Measurements from ENCODE around the gene GMEB2.
"Not testable (repeated sequence)": the region's sequence is repeated elsewhere in the genome, so short reads cannot be mapped to it uniquely, and the experiment has no call there.

The GMEB2 gene

DNA sequence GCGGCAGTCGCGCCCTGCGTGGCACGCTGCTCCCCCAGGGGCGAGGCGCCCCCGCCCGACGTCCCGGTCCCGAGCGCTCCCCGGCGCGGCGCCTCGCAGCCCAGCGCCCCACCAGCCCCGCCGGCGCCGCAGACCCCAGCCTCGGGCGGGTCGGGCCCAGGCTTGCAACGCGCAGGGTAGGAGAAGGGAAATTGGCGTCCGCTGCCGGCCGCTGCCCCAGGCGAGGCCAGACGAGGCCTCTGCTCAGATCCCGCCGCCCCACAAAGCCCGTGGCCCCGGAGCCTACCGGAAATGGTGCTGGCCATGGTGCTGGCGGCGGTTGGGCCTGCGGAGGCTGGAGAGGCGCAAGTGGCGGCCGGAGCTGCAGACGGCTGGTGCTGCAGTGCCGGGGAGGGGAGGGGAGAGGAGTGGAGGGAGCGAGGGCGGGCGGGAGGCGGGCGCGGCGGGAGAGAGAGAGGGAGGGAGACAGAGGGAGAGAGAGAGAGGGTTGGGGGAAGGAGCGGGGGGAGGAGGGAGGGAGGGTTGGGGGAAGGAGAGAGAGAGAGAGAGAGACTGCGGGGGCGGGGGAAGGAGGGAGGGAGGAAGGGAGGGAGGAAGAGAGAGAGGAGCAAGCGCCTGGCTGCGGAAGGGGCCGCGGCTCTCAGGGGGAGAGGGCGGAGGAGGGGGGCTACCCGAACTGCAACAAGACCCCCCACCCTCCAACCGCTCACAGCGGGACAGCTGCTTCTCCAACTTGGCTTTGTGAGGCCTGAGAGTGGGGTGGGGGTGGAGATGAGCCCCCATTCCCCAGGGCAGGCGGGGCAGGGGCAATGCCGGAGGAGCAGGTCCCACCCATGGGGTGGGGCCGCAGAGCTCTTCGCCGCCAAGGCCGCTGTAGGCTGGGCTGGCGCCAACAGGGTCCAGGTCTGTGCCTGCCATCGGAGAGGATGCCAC, 26.4 kb upstream of the GMEB2 start, which contains the start of gene STMN3:
TSS of gene STMN3 (minus strand) at position 384 of the 933 bp plus-strand sequence. CDS start at position 305, 79 bp downstream.
- TF ChIP-seq JUND (IDR thresholded peaks at IDR 0.05; ENCODE audit: low read depth) = no peak
- in situ Hi-C loops (cut with HindIII; ENCODE audit: low pct_unique_long_range_greater_than_20kb, low sequenced_read_pairs) = no loop called here
- DNase-seq (ENCODE audit: low read depth in 1 of 2, low spot score in 1 of 2) = peak; percentile 93 to 94

DNA sequence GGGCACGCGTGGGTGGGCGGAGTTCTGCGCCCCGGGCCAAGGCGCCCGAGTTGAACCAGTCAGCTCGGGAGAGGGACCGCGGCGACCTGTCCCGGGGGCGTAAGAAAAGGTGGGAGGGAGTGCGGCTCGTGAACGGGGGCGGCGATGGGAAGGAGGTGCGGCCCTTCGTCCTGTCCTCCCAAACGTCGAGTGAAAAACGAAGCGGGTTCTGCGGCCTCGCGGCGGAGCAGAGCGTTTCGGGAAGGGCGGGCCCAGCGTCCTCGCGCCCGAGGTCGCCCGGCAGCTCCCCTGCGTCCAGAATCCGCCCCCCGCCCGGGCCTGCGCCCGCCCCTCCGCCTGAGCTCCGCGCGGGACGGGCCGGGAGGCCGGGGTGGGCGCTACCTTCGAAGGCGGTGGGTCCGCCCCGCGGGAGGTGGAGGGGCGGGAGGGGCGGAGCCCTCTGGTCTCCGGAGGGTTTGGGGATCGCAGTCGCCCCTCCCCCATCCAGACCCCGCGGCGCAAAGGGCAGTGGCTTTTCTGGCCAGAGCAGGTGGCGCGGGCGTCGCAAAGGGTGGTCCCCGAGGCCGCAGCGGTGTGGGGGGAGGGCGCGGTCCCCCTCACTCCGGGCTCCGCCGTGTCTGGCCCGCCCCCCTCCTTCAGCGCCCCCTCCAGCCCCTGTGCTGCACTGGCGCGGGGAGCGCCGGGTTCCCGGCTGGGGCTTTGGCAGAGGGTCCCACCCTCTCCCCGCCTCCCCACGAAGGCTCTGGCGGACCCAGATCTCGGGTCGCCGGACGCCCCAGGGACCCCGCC, 25.5 kb upstream of the GMEB2 start:
- DNase-seq (ENCODE audit: low read depth in 1 of 2, low spot score in 1 of 2) = no peak
- TF ChIP-seq JUND (IDR thresholded peaks at IDR 0.05; ENCODE audit: low read depth) = no peak
- in situ Hi-C loops (cut with HindIII; ENCODE audit: low pct_unique_long_range_greater_than_20kb, low sequenced_read_pairs) = no loop called here

DNA sequence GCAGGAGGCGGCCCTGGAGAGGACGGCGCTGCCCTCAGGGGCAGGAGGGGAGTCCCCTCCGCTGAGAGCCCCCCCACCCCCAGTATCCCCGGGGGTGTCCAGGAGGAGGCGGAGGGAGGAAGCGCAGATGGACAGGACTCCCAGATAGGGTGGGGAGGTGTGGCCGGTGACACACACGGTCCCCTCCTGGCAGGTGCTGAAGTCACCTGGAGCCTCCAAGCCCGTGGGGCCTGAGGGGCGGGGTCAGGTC, 25.0 kb upstream of the GMEB2 start:
- DNase-seq (ENCODE audit: low read depth in 1 of 2, low spot score in 1 of 2) = peak in 1 of 2 experiments; percentile 47
- in situ Hi-C loops (cut with HindIII; ENCODE audit: low pct_unique_long_range_greater_than_20kb, low sequenced_read_pairs) = no loop called here
- no peak for TF ChIP-seq JUND (IDR thresholded peaks at IDR 0.05; ENCODE audit: low read depth)

DNA sequence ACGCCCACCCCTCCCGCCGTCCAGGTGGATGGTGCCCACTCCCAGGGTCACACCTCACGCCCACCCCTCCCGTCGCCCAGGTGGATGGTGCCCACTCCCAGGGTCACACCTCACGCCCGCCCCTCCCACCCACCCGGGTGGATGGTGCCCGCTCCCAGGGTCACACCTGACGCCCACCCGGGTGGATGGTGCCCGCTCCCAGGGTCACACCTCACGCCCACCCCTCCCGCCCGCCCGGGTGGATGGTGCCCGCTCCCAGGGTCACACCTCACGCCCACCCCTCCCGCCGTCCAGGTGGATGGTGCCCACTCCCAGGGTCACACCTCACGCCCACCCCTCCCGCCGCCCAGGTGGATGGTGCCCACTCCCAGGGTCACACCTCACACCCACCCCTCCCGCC, 23.6 kb upstream of the GMEB2 start:
- in situ Hi-C loops (cut with HindIII; ENCODE audit: low pct_unique_long_range_greater_than_20kb, low sequenced_read_pairs); DNase-seq (ENCODE audit: low read depth in 1 of 2, low spot score in 1 of 2): not testable (repeated sequence)

DNA sequence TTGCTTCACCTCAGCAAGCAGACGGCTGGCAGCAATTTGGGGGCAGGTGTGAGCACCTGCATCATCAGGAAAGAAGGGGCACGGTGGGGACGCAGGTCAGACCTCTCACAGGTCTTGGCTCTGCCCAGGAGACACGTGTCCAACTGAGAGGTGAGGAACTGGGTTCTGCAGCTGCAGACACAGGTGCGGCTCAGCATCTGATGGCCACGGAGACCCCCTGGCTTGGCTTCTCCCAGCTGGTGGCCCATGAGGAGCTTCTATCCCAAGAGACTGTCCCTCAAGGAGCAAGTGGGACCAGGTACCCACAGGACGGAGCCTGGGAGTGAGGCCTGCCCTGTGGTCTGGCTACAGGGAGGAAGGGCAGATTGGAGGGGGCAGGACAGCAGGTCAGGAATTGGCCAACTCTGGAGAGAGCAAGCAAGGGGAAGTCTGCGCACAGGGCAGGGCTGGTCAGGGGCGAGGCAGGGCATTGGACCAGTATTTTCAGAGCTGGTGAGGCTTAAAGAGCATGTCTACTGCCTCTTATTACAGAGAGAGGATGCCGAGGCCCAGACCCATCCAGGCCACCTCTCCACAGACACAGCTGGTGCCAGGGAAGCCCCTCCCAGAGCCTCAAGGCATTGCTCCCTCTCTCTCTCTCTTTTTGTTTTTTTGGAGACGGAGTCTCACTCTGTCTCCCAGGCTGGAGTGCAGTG, 22.1 kb upstream of the GMEB2 start:
- in situ Hi-C loops (cut with HindIII; ENCODE audit: low pct_unique_long_range_greater_than_20kb, low sequenced_read_pairs) = no loop called here
- no peak for DNase-seq (ENCODE audit: low read depth in 1 of 2, low spot score in 1 of 2)
- no peak for TF ChIP-seq JUND (IDR thresholded peaks at IDR 0.05; ENCODE audit: low read depth)

DNA sequence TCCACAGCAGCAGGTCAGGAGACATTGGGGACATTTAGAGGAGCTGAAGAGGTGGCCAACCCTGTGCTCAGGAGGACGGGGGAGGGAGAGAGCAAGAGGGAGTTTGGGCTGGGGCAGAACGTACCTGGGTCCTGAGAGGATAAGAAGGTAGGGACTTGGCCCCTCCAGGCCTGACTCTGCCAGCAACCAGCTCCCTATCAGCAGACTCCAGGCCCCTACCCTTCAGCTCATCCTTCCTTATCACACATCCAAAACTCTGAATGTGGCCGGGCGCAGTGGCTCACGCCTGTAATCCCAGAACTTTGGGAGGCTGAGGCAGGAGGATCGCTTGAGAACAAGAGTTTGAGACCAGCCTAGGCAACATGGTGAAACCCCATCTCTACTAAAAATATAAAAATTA, 21.3 kb upstream of the GMEB2 start:
- in situ Hi-C loops (cut with HindIII; ENCODE audit: low pct_unique_long_range_greater_than_20kb, low sequenced_read_pairs) = no loop called here
- DNase-seq (ENCODE audit: low read depth in 1 of 2, low spot score in 1 of 2) = no peak

DNA sequence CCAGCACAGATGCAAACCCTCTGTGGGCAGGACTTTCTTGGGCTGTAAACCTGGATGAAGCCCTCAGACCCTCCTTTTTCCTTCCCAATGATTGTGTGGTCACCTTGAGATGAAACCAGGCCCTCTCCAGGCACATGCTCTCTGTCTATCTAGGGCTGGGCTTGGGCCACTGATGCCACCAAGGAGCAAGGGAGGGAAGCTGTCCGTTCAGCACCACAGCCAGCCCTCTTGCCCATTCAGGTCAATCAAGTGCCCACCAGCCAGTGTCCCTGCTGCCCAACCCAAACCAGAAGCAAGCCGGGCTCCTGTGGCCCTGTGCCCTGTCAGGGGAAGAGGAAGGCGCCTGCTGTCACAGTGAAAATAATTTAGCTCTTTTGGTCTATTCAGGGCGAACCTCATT, 18.3 kb upstream of the GMEB2 start:
- no peak for TF ChIP-seq JUND (IDR thresholded peaks at IDR 0.05; ENCODE audit: low read depth)
- peak in 1 of 2 experiments; percentile 61 for DNase-seq (ENCODE audit: low read depth in 1 of 2, low spot score in 1 of 2)
- in situ Hi-C loops (cut with HindIII; ENCODE audit: low pct_unique_long_range_greater_than_20kb, low sequenced_read_pairs) = no loop called here

More for the DNA sequence above, 21.3 kb upstream of the GMEB2 start:
- TF ChIP-seq JUND (IDR thresholded peaks at IDR 0.05; ENCODE audit: low read depth) = no peak

DNA sequence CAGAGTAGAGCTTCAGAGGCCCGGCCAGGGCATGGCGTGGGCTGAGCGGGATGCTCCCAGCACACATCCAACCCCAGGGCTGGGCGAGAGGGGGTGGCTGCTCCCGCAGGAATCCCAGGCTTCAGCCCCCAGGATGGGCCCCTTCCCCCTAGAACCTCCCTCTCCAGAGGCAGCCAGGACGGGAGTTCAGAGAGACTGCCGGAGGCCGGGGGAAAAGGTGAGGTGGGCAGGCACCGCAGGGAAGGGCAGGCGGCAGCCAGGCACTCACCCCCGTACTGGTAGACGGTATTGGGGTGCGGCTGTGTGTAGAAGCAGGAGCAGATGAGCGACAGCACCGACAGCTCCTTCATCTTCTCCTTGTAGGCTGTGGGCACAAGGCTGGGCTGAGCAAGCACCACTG, 17.0 kb upstream of the GMEB2 start:
- in situ Hi-C loops (cut with HindIII; ENCODE audit: low pct_unique_long_range_greater_than_20kb, low sequenced_read_pairs) = no loop called here
- no peak for TF ChIP-seq JUND (IDR thresholded peaks at IDR 0.05; ENCODE audit: low read depth)
- DNase-seq (ENCODE audit: low read depth in 1 of 2, low spot score in 1 of 2) = no peak

DNA sequence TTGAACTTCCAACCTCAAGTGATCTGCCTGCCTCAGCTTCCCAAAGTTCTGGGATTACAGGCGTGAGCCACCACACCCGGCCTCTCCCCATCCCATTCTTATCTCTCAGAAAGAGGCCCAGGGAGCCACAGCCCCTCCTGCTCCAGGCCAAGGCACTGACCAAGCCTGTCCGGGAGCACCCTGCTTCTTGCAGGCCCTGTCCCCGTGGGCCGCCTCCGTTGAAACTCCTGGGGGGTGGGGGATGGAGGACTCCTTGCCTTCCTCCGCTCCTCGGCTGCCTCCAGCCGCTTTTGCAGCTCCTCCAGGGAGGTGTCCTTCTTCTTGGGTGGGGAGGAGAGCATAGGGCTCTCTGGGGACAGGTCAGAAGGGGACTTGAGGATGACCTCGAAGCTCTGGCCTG, 16.6 kb upstream of the GMEB2 start:
- no peak for TF ChIP-seq JUND (IDR thresholded peaks at IDR 0.05; ENCODE audit: low read depth)
- no peak for DNase-seq (ENCODE audit: low read depth in 1 of 2, low spot score in 1 of 2)
- in situ Hi-C loops (cut with HindIII; ENCODE audit: low pct_unique_long_range_greater_than_20kb, low sequenced_read_pairs) = no loop called here

DNA sequence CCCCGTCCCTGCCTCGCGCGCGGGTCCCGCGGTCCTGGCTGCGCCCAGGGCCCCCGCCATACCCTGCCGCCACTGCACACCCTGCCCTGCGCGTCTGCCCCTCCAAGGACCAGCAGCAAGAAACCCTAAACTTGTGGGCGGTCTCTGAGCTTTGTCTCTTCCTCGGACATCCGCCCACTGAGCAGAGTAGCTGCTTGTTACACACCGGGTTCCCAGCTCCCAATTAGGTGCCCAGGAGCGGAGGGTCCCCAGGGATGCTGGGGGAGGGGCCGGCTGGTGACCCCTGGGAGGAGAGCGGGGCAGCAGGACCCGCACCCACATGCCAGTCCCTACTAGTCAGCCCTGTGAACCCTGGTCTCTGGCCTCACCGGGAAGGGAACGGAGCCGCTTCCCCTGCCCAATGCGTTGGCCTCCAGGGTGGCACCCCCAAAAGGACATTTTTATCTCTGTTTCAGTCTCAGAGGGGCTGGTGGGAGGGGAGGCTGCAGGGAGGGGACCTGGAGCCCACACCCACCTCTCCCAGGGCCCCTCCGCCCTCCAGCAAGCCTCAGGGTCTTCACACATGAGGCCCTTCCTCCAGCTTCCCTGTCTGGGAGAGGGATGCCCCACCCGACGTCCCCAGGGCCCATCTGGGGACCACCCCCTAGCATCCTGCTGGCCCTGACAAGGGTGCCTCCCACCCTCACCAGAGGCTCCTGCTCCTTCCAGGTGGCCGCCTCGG, 15.8 kb upstream of the GMEB2 start:
- DNase-seq (ENCODE audit: low read depth in 1 of 2, low spot score in 1 of 2) = peak; percentile 58 to 71
- in situ Hi-C loops (cut with HindIII; ENCODE audit: low pct_unique_long_range_greater_than_20kb, low sequenced_read_pairs) = no loop called here
- TF ChIP-seq JUND (IDR thresholded peaks at IDR 0.05; ENCODE audit: low read depth) = no peak

DNA sequence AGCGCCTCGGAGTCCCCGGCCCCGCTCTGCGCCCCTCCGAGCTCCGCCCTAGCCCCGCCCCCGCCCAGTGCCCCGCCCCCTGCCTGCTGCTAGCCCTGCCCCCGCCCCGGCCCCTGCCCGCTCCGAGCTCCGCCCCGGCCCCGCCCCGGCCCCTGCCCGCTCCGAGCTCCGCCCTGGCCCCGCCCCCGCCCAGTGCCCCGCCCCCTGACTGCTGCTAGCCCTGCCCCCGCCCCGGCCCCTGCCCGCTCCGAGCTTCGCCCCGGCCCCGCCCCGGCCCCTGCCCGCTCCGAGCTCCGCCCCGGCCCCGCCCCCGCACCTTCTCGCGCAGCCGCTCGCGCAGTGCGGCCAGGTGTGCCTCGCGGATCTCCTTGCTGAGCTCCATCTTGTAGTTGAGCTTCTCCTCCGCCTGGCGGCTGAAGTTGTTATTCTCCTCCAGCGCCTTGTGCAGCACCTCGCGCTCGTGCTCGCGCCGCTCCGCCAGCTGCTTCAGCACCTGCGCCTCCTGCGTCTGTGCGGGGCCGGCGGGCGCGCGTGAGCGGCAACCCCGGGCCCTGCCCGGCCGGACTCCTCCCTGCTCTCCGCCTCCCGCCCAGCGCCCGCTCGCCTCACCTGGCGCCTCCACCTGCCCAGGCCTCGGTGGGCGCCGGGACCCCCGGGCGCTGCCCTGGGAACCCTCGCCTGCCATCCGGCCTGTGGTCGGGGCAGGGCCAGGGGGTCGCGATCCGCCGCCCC, 15.1 kb upstream of the GMEB2 start:
- peak; percentile 97 for DNase-seq (ENCODE audit: low read depth in 1 of 2, low spot score in 1 of 2)
- in situ Hi-C loops (cut with HindIII; ENCODE audit: low pct_unique_long_range_greater_than_20kb, low sequenced_read_pairs) = no loop called here
- TF ChIP-seq JUND (IDR thresholded peaks at IDR 0.05; ENCODE audit: low read depth) = no peak
